ENCODE data around the gene XPO6. TPM values are rescaled to one million over a fixed set of nuclear protein-coding genes. Genes with fewer than 3 reads are reported as not detected.

XPO6 gene
- polyA plus RNA-seq, 1 donor (not counting 4 experiments of a cell fraction or from before 2014, with no cell fraction given) = 127 TPM

DNA sequence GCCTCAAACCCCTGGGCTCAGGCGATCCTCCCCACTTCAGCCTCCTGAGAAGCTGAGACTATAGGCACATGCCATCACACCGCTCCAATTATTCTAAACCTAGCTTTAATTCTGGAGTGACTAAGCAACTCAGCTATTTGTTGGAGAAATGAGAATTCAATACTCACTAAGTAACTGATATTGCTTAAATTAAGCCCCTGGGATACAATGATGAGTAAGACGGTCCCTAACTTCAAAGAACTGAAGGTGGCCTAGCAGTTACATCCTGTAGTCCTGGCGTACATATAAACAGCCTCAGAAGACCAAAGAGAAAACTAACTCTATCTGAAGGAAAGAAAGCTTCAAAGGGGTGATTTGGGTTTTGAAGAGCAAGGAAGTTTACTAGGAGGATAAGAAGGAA lies 25.0 kb downstream of the XPO6 start:
- Histone ChIP-seq H3K79me2 (ENCODE audit: control insufficient read depth, insufficient read depth, low read length) (peaks cover 98% of the 10 kb centered on the region), H3K9me1 (ENCODE audit: control insufficient read depth, extremely low read depth, insufficient read depth, low read length) (peaks cover 4% of the 10 kb centered on the region), H4K20me1 (ENCODE audit: control insufficient read depth, extremely low read depth, insufficient read depth, low read length) (peaks cover 30% of the 10 kb centered on the region), H3K36me3 (ENCODE audit: control insufficient read depth in 2 of 2, extremely low read depth in 1 of 2, insufficient read depth in 2 of 2, low read length in 2 of 2) (peaks cover 2 to 3% of the 10 kb centered on the region in 2 experiments), H3K4me1 (ENCODE audit: control insufficient read depth, extremely low read depth, insufficient read depth, low read length) (peaks cover 23% of the 10 kb centered on the region), H3K27ac (ENCODE audit: control insufficient read depth, insufficient read depth, low read length) (no peak overlapping the region), H3K4me3 (ENCODE audit: control insufficient read depth in 2 of 3, extremely low read depth in 1 of 3, insufficient read depth in 2 of 3, low read depth in 1 of 3, low read length in 3 of 3) (no peak overlapping the region), H2AFZ (ENCODE audit: control insufficient read depth, low read length) (no peak overlapping the region), H3K27me3 (ENCODE audit: control insufficient read depth, extremely low read depth, insufficient read depth, low read length) (no peaks in the 10 kb centered on the region), H3K9ac (ENCODE audit: control insufficient read depth, extremely low read depth, insufficient read depth, low read length) (no peak overlapping the region), H3K9me3 (ENCODE audit: control insufficient read depth, low read depth, low read length) (no peaks in the 10 kb centered on the region), H3K4me2 (ENCODE audit: control insufficient read depth, extremely low read depth, insufficient read depth, low read depth, low read length) (no peak overlapping the region)
- dilution Hi-C loops (cut with MboI; ENCODE audit: extremely low pct_ligation_motif_present, low sequenced_read_pairs) = no loop called here
- DNase-seq (ENCODE audit: low read depth, low spot score) = no peak
- TF ChIP-seq CTCF (optimal IDR thresholded peaks at IDR 0.05 in 1 of 3, IDR thresholded peaks at IDR 0.05 in 1 of 3, conservative IDR thresholded peaks at IDR 0.05 in 1 of 3; ENCODE audit: extremely low read depth in 1 of 3, insufficient read depth in 2 of 3, low read length in 3 of 3) (no peak), EZH2 (IDR thresholded peaks at IDR 0.05; ENCODE audit: low read length) (no peak)
- FAIRE-seq = no peak

DNA sequence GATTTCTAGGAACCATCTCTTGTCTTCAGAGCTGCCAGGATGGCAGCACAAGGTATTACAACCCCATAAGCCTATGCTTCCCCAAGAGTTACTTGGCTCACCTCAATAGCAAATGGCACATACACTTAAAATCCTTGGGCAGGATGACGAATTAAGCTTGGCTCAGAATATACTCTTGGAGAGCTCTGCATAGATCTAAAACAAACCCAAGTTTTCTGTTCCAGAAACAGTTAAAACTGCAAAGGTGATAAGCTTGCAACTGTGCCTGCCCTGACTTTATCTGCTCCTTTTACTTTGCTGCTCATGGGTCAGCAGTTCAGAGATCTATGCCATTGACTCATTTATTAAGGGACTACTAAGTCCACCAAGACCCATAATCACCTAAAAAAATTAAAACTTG lies 26.1 kb downstream of the XPO6 start:
- H3K27ac ChIP-seq (ENCODE audit: control insufficient read depth, insufficient read depth, low read length) = no peak overlapping the region
- H3K36me3 ChIP-seq (ENCODE audit: control insufficient read depth in 2 of 2, extremely low read depth in 1 of 2, insufficient read depth in 2 of 2, low read length in 2 of 2) = peaks cover 3% of the 10 kb centered on the region in 2 experiments
- H3K9me3 ChIP-seq (ENCODE audit: control insufficient read depth, low read depth, low read length) = no peaks in the 10 kb centered on the region
- peaks cover 30% of the 10 kb centered on the region for H4K20me1 ChIP-seq (ENCODE audit: control insufficient read depth, extremely low read depth, insufficient read depth, low read length)
- peaks cover 98% of the 10 kb centered on the region for H3K79me2 ChIP-seq (ENCODE audit: control insufficient read depth, insufficient read depth, low read length)
- no peak for TF ChIP-seq EZH2 (IDR thresholded peaks at IDR 0.05; ENCODE audit: low read length)
- no peak for TF ChIP-seq CTCF (optimal IDR thresholded peaks at IDR 0.05 in 1 of 3, IDR thresholded peaks at IDR 0.05 in 1 of 3, conservative IDR thresholded peaks at IDR 0.05 in 1 of 3; ENCODE audit: extremely low read depth in 1 of 3, insufficient read depth in 2 of 3, low read length in 3 of 3)
- no peak overlapping the region for H3K9ac ChIP-seq (ENCODE audit: control insufficient read depth, extremely low read depth, insufficient read depth, low read length)
- H3K4me3 ChIP-seq (ENCODE audit: control insufficient read depth in 2 of 3, extremely low read depth in 1 of 3, insufficient read depth in 2 of 3, low read depth in 1 of 3, low read length in 3 of 3) = no peak overlapping the region
- H2AFZ ChIP-seq (ENCODE audit: control insufficient read depth, low read length) = no peak overlapping the region
- DNase-seq (ENCODE audit: low read depth, low spot score) (no peak), FAIRE-seq (no peak)
- peaks cover 4% of the 10 kb centered on the region for H3K9me1 ChIP-seq (ENCODE audit: control insufficient read depth, extremely low read depth, insufficient read depth, low read length)
- dilution Hi-C loops (cut with MboI; ENCODE audit: extremely low pct_ligation_motif_present, low sequenced_read_pairs) = no loop called here
- H3K27me3 ChIP-seq (ENCODE audit: control insufficient read depth, extremely low read depth, insufficient read depth, low read length) = no peaks in the 10 kb centered on the region
- H3K4me2 ChIP-seq (ENCODE audit: control insufficient read depth, extremely low read depth, insufficient read depth, low read depth, low read length) = no peak overlapping the region
- peaks cover 23% of the 10 kb centered on the region for H3K4me1 ChIP-seq (ENCODE audit: control insufficient read depth, extremely low read depth, insufficient read depth, low read length)
